ENCODE measurements around the gene RAPGEF2. TPM values are rescaled to one million over a fixed set of nuclear protein-coding genes. Genes with fewer than 3 reads are reported as not detected.

RAPGEF2 gene
- polyA plus RNA-seq, 1 donor (not counting 4 experiments of a cell fraction or from before 2014, with no cell fraction given) = 23.8 TPM

GRCh38 chr4:159258889-159259560 is 156.1 kb downstream of the RAPGEF2 start:
- H2AFZ ChIP-seq (ENCODE audit: control insufficient read depth, low read length) = no peak overlapping the region
- H3K4me2 ChIP-seq (ENCODE audit: control insufficient read depth, extremely low read depth, insufficient read depth, low read depth, low read length) = no peak overlapping the region
- no peaks in the 10 kb centered on the region for H3K9me1 ChIP-seq (ENCODE audit: control insufficient read depth, extremely low read depth, insufficient read depth, low read length)
- H3K36me3 ChIP-seq (ENCODE audit: control insufficient read depth in 2 of 2, extremely low read depth in 1 of 2, insufficient read depth in 2 of 2, low read length in 2 of 2) = no peaks in the 10 kb centered on the region
- H4K20me1 ChIP-seq (ENCODE audit: control insufficient read depth, extremely low read depth, insufficient read depth, low read length) = no peaks in the 10 kb centered on the region
- H3K9me3 ChIP-seq (ENCODE audit: control insufficient read depth, low read depth, low read length) = no peaks in the 10 kb centered on the region
- no peaks in the 10 kb centered on the region for H3K4me1 ChIP-seq (ENCODE audit: control insufficient read depth, extremely low read depth, insufficient read depth, low read length)
- no peak for DNase-seq (ENCODE audit: low read depth, low spot score)
- H3K9ac ChIP-seq (ENCODE audit: control insufficient read depth, extremely low read depth, insufficient read depth, low read length) = no peak overlapping the region
- dilution Hi-C loops (cut with MboI; ENCODE audit: extremely low pct_ligation_motif_present, low sequenced_read_pairs) = no loop called here
- no peak overlapping the region for H3K4me3 ChIP-seq (ENCODE audit: control insufficient read depth in 2 of 3, extremely low read depth in 1 of 3, insufficient read depth in 2 of 3, low read depth in 1 of 3, low read length in 3 of 3)
- TF ChIP-seq EZH2 (IDR thresholded peaks at IDR 0.05; ENCODE audit: low read length) = no peak
- TF ChIP-seq, protein P1, sequence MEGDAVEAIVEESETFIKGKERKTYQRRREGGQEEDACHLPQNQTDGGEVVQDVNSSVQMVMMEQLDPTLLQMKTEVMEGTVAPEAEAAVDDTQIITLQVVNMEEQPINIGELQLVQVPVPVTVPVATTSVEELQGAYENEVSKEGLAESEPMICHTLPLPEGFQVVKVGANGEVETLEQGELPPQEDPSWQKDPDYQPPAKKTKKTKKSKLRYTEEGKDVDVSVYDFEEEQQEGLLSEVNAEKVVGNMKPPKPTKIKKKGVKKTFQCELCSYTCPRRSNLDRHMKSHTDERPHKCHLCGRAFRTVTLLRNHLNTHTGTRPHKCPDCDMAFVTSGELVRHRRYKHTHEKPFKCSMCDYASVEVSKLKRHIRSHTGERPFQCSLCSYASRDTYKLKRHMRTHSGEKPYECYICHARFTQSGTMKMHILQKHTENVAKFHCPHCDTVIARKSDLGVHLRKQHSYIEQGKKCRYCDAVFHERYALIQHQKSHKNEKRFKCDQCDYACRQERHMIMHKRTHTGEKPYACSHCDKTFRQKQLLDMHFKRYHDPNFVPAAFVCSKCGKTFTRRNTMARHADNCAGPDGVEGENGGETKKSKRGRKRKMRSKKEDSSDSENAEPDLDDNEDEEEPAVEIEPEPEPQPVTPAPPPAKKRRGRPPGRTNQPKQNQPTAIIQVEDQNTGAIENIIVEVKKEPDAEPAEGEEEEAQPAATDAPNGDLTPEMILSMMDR (optimal IDR thresholded peaks at IDR 0.05 in 1 of 3, IDR thresholded peaks at IDR 0.05 in 1 of 3, conservative IDR thresholded peaks at IDR 0.05 in 1 of 3; ENCODE audit: extremely low read depth in 1 of 3, insufficient read depth in 2 of 3, low read length in 3 of 3) = no peak
- no peak for FAIRE-seq
- H3K79me2 ChIP-seq (ENCODE audit: control insufficient read depth, insufficient read depth, low read length) = no peaks in the 10 kb centered on the region
- H3K27ac ChIP-seq (ENCODE audit: control insufficient read depth, insufficient read depth, low read length) = no peak overlapping the region
- no peaks in the 10 kb centered on the region for H3K27me3 ChIP-seq (ENCODE audit: control insufficient read depth, extremely low read depth, insufficient read depth, low read length)

DNA sequence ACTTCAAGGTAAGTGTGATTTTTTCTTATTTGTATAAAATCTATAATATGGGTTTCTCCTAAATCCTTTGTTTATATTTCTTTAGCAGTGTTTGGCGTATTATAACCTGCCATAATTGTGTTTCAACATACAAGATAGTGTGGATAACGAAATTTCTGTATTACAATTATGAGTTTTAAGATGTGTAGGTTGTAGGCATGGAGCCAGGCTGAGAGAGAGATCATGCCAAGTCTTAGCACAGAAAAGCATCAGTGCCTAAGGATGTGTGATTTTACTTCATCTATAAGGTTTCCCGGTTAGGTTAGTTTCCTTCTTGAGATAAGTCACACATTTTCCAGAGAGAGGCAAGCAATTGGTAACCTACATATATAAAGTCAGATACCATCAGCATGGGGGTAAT is 161.2 kb downstream of the RAPGEF2 start:
- Histone ChIP-seq H2AFZ (ENCODE audit: control insufficient read depth, low read length) (no peak overlapping the region), H3K4me1 (ENCODE audit: control insufficient read depth, extremely low read depth, insufficient read depth, low read length) (no peaks in the 10 kb centered on the region), H3K9me3 (ENCODE audit: control insufficient read depth, low read depth, low read length) (no peaks in the 10 kb centered on the region), H3K9ac (ENCODE audit: control insufficient read depth, extremely low read depth, insufficient read depth, low read length) (no peak overlapping the region), H4K20me1 (ENCODE audit: control insufficient read depth, extremely low read depth, insufficient read depth, low read length) (no peaks in the 10 kb centered on the region), H3K4me2 (ENCODE audit: control insufficient read depth, extremely low read depth, insufficient read depth, low read depth, low read length) (no peak overlapping the region), H3K4me3 (ENCODE audit: control insufficient read depth in 2 of 3, extremely low read depth in 1 of 3, insufficient read depth in 2 of 3, low read depth in 1 of 3, low read length in 3 of 3) (no peak overlapping the region), H3K79me2 (ENCODE audit: control insufficient read depth, insufficient read depth, low read length) (no peaks in the 10 kb centered on the region), H3K27ac (ENCODE audit: control insufficient read depth, insufficient read depth, low read length) (no peak overlapping the region), H3K9me1 (ENCODE audit: control insufficient read depth, extremely low read depth, insufficient read depth, low read length) (no peaks in the 10 kb centered on the region), H3K27me3 (ENCODE audit: control insufficient read depth, extremely low read depth, insufficient read depth, low read length) (no peaks in the 10 kb centered on the region), H3K36me3 (ENCODE audit: control insufficient read depth in 2 of 2, extremely low read depth in 1 of 2, insufficient read depth in 2 of 2, low read length in 2 of 2) (peaks cover 0 to 2% of the 10 kb centered on the region in 2 experiments)
- TF ChIP-seq EZH2 (IDR thresholded peaks at IDR 0.05; ENCODE audit: low read length) = no peak
- TF ChIP-seq, protein P1 (optimal IDR thresholded peaks at IDR 0.05 in 1 of 3, IDR thresholded peaks at IDR 0.05 in 1 of 3, conservative IDR thresholded peaks at IDR 0.05 in 1 of 3; ENCODE audit: extremely low read depth in 1 of 3, insufficient read depth in 2 of 3, low read length in 3 of 3) = no peak
- no peak for DNase-seq (ENCODE audit: low read depth, low spot score)
- dilution Hi-C loops (cut with MboI; ENCODE audit: extremely low pct_ligation_motif_present, low sequenced_read_pairs) = no loop called here
- FAIRE-seq = no peak

Data from keratinocyte (primary cell).